K562 (cell line): ENCODE measurements around the gene HSPB6. TPM values are rescaled to one million over a fixed set of nuclear protein-coding genes. Genes with fewer than 3 reads are reported as not detected.

Experiments
- ATAC-seq: fragments of 200-7000 bp; cut with Tn5 transposase; 3 replicates; pipeline ENCODE4 v1.9.1; 2020; ENCODE audit warnings: moderate library complexity
- BruUV-seq: library from RNA; stranded (reverse); fragments of 400-500 nt; replicated peaks from 2 replicates; lab custom pipeline; 2021; lab: Mats Ljungman, UMichigan
- CTCF ChIA-PET: fragments of 300-600 bp; formaldehyde crosslinking; extraction: SDS; loops from one replicate; lab custom pipeline; 2021; ENCODE audit warnings: low intra/inter-chr PET ratio; lab: Yijun Ruan, JAX
- POLR2A ChIA-PET: fragments of 300-600, 350-650 bp; sonication (Branson Sonifier 250); formaldehyde crosslinking; extraction: SDS; loops from one replicate; lab custom pipeline; 2021; ENCODE audit warnings: antibody characterized with exemption, inconsistent platforms; lab: Yijun Ruan, JAX
- DNase-seq, 4 experiments: peaks; one replicate each; pipeline versions ENCODE4 v3.0.0 to v3.0.0-alpha.2; 2011 to 2018; ENCODE audit warnings: low spot score in 3 of 4, mixed read lengths in 3 of 4; ENCODE audit errors: extremely low read depth in 1 of 4
- FAIRE-seq: peaks from 2 replicates; lab custom pipeline; 2011; peaks lifted over from hg19 to GRCh38; lab: Jason Lieb, UNC
- H2AFZ ChIP-seq: 2 replicates; pipeline ENCODE4 v1.6.0; 2011; ENCODE audit warnings: low read depth, low read length, control low read depth, inconsistent platforms
- H3K27ac ChIP-seq: fragments of 200-600 bp; 3 replicates; pipeline ENCODE4 v1.8.0; 2011; ENCODE audit warnings: low read depth, mild to moderate bottlenecking, control low read depth, inconsistent platforms, low read length, moderate library complexity, mixed read lengths; ENCODE audit errors: extremely low read depth
- H3K27me3 ChIP-seq, 2 experiments: fragments of 300-600 bp in 1 of 2; 2 replicates in 1 of 2; 3 replicates in 1 of 2; pipeline versions ENCODE4 v1.6.0 to v1.8.0; 2011; ENCODE audit warnings: inconsistent platforms in 2 of 2, low read length in 2 of 2, mild to moderate bottlenecking in 1 of 2, mixed read lengths in 1 of 2, moderate library complexity in 1 of 2; ENCODE audit not compliant: control insufficient read depth in 2 of 2, insufficient read depth in 2 of 2
- H3K36me3 ChIP-seq: fragments of 300-600 bp; 3 replicates; pipeline ENCODE4 v1.8.0; 2011; ENCODE audit warnings: mild to moderate bottlenecking, low read length, inconsistent platforms; ENCODE audit not compliant: control insufficient read depth, insufficient read depth
- H3K4me1 ChIP-seq, 2 experiments: fragments of 200-600 bp in 1 of 2; replicated peaks in 1 of 2; 2 replicates in 1 of 2; 3 replicates in 1 of 2; pipeline versions ENCODE4 v1.5.1 to v1.8.0; 2011; ENCODE audit warnings: inconsistent platforms in 2 of 2, low read length in 2 of 2, mild to moderate bottlenecking in 1 of 2, mixed read lengths in 1 of 2, moderate library complexity in 1 of 2; ENCODE audit not compliant: control insufficient read depth in 2 of 2, insufficient read depth in 2 of 2
- H3K4me2 ChIP-seq: 2 replicates; pipeline ENCODE4 v1.6.1; 2011; ENCODE audit warnings: low read length, control low read depth, inconsistent platforms, mixed read lengths; ENCODE audit not compliant: insufficient read depth
- H3K4me3 ChIP-seq: fragments of 200-600 bp; sonication (generic), shearing (Covaris generic); 2 replicates; pipeline ENCODE4 v1.5.1; 2016; ENCODE audit warnings: control low read depth, inconsistent platforms
- H3K79me2 ChIP-seq: fragments of 200-600 bp; 3 replicates; pipeline ENCODE4 v1.8.0; 2011; ENCODE audit warnings: low read length, inconsistent platforms; ENCODE audit not compliant: control insufficient read depth, insufficient read depth
- H3K9ac ChIP-seq, 2 experiments: 2 replicates each; pipeline versions ENCODE4 v1.6.0 to v1.6.1; 2011; ENCODE audit warnings: low read depth in 2 of 2, low read length in 2 of 2, control low read depth in 1 of 2, inconsistent platforms in 1 of 2, mild to moderate bottlenecking in 1 of 2, mixed read lengths in 1 of 2; ENCODE audit not compliant: insufficient read depth in 1 of 2
- H3K9me1 ChIP-seq: one replicate; pipeline ENCODE4 v1.6.0; 2011; ENCODE audit warnings: inconsistent platforms, mild to moderate bottlenecking, low read length, moderate library complexity; ENCODE audit not compliant: control insufficient read depth, insufficient read depth
- H3K9me3 ChIP-seq: replicated peaks from 2 replicates; pipeline ENCODE4 v1.5.1; 2011; ENCODE audit warnings: low read depth, low read length, inconsistent platforms; ENCODE audit not compliant: control insufficient read depth, insufficient read depth
- H4K20me1 ChIP-seq: replicated peaks from 2 replicates; pipeline ENCODE4 v1.6.1; 2011; ENCODE audit warnings: low read length, inconsistent platforms, mixed read lengths; ENCODE audit not compliant: control insufficient read depth, insufficient read depth
- MED1 ChIP-seq: sonication (generic); formaldehyde crosslinking; IDR thresholded peaks from 2 replicates; pipeline ENCODE4 v1.8.1; 2023; ENCODE audit warnings: missing genetic modification reagents, borderline replicate concordance
- POLR2G ChIP-seq: fragments of 200-400 bp; formaldehyde crosslinking; IDR thresholded peaks from 2 replicates; pipeline ENCODE4 v1.6.1; 2017; ENCODE audit warnings: low read depth, mild to moderate bottlenecking, antibody characterized with exemption, low read length, moderate library complexity
- RBM17 ChIP-seq: fragments of 200-400 bp; formaldehyde crosslinking; IDR thresholded peaks from 2 replicates; pipeline ENCODE4 v1.6.1; 2017; ENCODE audit warnings: low read depth, mild to moderate bottlenecking, low read length, borderline replicate concordance
- WGBS: fragments of 100-300 bp; shearing (Covaris generic); methylation state at CpG from one replicate; pipeline ENCODE4 v1.1.6; 2016; ENCODE audit warnings: low coverage, mixed read lengths; ENCODE audit not compliant: insufficient coverage; ENCODE audit errors: missing lambda C conversion rate; 5-methylcytosine and 5-hydroxymethylcytosine counted together
- in situ Hi-C: fragments of 300-500 bp; cut with MboI; formaldehyde crosslinking; loops from 4 replicates; pipeline ENCODE4 v1.15.0; 2018; ENCODE audit warnings: inconsistent platforms, mixed read lengths
- intact Hi-C: fragments of 100-400 bp; cut with micrococcal nuclease; formaldehyde crosslinking; loops from 2 replicates; pipeline ENCODE4 v1.14.2; 2022
- polyA plus RNA-seq, 8 experiments: library from polyadenylated mRNA; depleted of rRNA in 4 of 8; stranded (reverse) in 5 of 8; unstranded in 3 of 8; fragments of >200 nt; fragmentation: Nextera tagmentation in 2 of 8; fragmentation: Illumina TruSeq in 1 of 8; extraction: Ambion mirVana in 2 of 8; extraction: Trizol in 1 of 8; gene quantifications; 2 replicates each; pipeline versions ENCODE4 v1.2.1 to v1.2.3, GENCODE V29; 2011 to 2014; ENCODE audit warnings: inconsistent platforms in 1 of 8, missing spikeins in 1 of 8
- total RNA-seq, 7 experiments: library from RNA; depleted of rRNA in 6 of 7; stranded (reverse); fragments of >200 nt in 6 of 7; fragmentation: Illumina TruSeq in 2 of 7; extraction: Trizol in 2 of 7; gene quantifications; 2 replicates each; pipeline versions ENCODE4 v1.2.1 to v1.2.3, GENCODE V29; 2011 to 2021; ENCODE audit warnings: low replicate concordance in 1 of 7
- TF ChIP-seq, protein P1 (sequence below): fragments of 450-650 bp; formaldehyde crosslinking; IDR thresholded peaks from 2 replicates; pipeline ENCODE4 v1.4.0; 2020; ENCODE audit warnings: mild to moderate bottlenecking, moderate library complexity
- TF ChIP-seq, protein P2 (sequence below): sonication (generic); formaldehyde crosslinking; IDR thresholded peaks from 2 replicates; pipeline ENCODE4 v1.8.1; 2023; ENCODE audit warnings: mild to moderate bottlenecking, missing genetic modification reagents

The HSPB6 gene
- total and polyA plus RNA-seq, 9 of the 15 experiments (the other 6 are each of a cell fraction or from before 2014, with no cell fraction given), result 0.55 TPM; not detected in 8

DNA sequence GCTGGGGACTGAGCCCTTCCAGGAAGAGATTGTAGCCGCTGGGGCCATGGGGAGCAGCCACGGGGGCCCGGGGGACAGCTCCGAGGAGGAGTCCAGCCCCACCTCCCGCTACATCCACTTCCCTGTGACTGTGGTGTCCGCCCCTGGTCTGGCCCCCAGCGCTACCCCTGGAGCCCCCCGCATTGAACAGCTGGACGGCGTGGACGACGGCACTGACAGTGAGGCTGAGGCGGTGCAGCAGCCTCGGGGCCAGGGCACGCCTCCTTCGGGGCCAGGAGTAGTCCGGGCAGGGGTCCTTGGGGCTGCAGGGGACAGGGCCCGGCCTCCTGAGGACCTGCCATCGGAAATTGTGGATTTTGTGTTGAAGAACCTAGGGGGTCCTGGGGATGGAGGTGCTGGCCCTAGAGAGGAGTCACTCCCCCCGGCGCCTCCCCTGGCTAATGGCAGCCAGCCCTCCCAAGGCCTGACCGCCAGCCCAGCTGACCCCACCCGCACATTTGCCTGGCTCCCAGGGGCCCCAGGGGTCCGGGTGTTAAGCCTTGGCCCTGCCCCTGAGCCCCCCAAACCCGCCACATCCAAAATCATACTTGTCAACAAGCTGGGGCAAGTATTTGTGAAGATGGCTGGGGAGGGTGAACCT lies 24.2 kb downstream of the HSPB6 start:
- Histone ChIP-seq H3K79me2 (no peaks in the 10 kb centered on the region), H3K27ac (no peak overlapping the region), H3K4me1 (peaks cover 0 to 7% of the 10 kb centered on the region in 2 experiments; a peak in 2 of 5 replicates), H4K20me1 (0 out of 2 replicates have a peak, but pooled peaks cover 2% of the 10 kb centered on the region), H3K9ac (no peak overlapping the region; a peak in 1 of 4 replicates), H3K4me3 (no peak overlapping the region), H3K9me3 (no peaks in the 10 kb centered on the region), H3K27me3 (no peaks in the 10 kb centered on the region), H3K36me3 (peaks cover 97% of the 10 kb centered on the region; the same call in 2 of the 3 replicates), H3K9me1 (no peaks in the 10 kb centered on the region), H3K4me2 (no peak overlapping the region)
- intact Hi-C loops, result no loop called here
- 92% methylated on average over 19 of the region's 25 CpGs for WGBS
- no TSS peak for BruUV-seq
- ChIA-PET POLR2A (interaction anchor here (0.6 kb wide), 1 partner anchor 11 kb away, joined by 3 read pairs; no protein-coding TSS in a partner anchor), CTCF (no interaction called here)
- ATAC-seq (no peak), FAIRE-seq (no peak)
- in situ Hi-C loops, result no loop called here
- no peak for TF ChIP-seq RBM17
- TF ChIP-seq, protein P1, sequence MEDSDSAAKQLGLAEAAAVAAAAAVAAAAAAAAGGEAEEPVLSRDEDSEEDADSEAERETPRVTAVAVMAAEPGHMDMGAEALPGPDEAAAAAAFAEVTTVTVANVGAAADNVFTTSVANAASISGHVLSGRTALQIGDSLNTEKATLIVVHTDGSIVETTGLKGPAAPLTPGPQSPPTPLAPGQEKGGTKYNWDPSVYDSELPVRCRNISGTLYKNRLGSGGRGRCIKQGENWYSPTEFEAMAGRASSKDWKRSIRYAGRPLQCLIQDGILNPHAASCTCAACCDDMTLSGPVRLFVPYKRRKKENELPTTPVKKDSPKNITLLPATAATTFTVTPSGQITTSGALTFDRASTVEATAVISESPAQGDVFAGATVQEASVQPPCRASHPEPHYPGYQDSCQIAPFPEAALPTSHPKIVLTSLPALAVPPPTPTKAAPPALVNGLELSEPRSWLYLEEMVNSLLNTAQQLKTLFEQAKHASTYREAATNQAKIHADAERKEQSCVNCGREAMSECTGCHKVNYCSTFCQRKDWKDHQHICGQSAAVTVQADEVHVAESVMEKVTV, result no peak
- TF ChIP-seq POLR2G, result peak; percentile 58
- TF ChIP-seq, protein P2, sequence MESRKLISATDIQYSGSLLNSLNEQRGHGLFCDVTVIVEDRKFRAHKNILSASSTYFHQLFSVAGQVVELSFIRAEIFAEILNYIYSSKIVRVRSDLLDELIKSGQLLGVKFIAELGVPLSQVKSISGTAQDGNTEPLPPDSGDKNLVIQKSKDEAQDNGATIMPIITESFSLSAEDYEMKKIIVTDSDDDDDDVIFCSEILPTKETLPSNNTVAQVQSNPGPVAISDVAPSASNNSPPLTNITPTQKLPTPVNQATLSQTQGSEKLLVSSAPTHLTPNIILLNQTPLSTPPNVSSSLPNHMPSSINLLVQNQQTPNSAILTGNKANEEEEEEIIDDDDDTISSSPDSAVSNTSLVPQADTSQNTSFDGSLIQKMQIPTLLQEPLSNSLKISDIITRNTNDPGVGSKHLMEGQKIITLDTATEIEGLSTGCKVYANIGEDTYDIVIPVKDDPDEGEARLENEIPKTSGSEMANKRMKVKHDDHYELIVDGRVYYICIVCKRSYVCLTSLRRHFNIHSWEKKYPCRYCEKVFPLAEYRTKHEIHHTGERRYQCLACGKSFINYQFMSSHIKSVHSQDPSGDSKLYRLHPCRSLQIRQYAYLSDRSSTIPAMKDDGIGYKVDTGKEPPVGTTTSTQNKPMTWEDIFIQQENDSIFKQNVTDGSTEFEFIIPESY (CRISPR knock-in tag), result peak; percentile 15; the same call in 1 of the 2 replicates
- no peak for TF ChIP-seq MED1
- TF ChIP-seq, all 486 proteins: peak for 2
- no peak for DNase-seq
- no peak overlapping the region for H2AFZ ChIP-seq
